ENCODE results near the gene SLC17A7. TPM values are rescaled to one million over a fixed set of nuclear protein-coding genes. Genes with fewer than 3 reads are reported as not detected.

The SLC17A7 gene
- 0.29 and 0.89 TPM in 2 replicates for total RNA-seq
- 0.12 TPM for total RNA-seq (2013)
- 0.40 and 0.60 TPM in 2 replicates for polyA plus RNA-seq
- 0.07 and 0.17 TPM in 2 replicates for polyA minus RNA-seq

DNA sequence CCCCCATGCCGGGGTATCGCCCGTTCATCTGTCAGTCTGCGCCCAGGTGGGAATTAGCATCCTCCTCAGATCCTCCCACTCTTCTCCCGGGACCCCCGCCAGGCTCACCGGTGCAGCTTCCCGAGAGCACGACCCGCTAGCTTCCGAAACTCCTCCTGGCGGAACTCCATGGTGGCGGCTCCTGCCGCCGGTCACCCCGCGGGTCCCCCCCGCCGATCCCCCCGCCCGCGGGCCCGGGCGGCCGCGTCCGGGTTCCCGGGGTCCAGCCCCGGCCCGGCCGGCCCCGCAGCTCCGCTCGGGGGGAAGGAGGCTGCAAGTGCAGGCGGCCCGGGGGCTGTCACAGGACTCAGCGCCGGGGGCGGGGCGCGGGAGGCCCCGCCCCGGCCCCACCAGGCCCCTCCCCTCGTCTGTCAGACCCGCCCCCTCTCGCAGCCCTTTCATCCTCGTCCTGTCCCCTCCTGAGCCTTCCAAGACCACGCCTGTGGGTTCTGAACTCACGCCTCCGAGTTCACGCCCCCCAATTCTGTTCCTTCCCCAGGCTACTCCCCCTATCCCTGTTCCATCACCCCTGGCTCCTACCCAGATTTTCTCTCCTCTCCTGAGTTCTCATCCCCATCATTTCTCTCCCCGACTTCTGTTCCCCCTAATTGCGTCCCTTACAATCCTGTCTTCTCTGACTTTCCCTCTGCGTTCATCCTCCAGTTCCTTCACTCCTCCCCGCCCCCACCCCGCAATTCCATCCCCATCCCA, at the start of gene SLC17A7:
TSS of gene SLC17A7 (minus strand) at position 318 of the 750 bp plus-strand sequence. CDS start at position 170, 148 bp downstream.
- Histone ChIP-seq H2AFZ (ENCODE audit: insufficient read depth, low read depth, low read length, poor library complexity, severe bottlenecking) (no peak within 1 kb of the TSS), H3K79me2 (ENCODE audit: control insufficient read depth, insufficient read depth, low read length) (no peaks in the 10 kb centered on the region), H3K4me3 (ENCODE audit: control extremely low read depth in 1 of 5, extremely low read depth in 1 of 5, insufficient read depth in 1 of 5, low read depth in 2 of 5, low read length in 4 of 5) (peak within 1 kb of the TSS in 2 of 5 experiments; percentile 77 to 80), H3K36me3 (replicated peaks in 1 of 2; ENCODE audit: control extremely low read depth in 1 of 2, control insufficient read depth in 1 of 2, extremely low read depth in 1 of 2, insufficient read depth in 2 of 2, low read length in 1 of 2) (peaks cover 0 to 5% of the 10 kb centered on the region in 2 experiments), H3K4me1 (ENCODE audit: control insufficient read depth in 2 of 2, insufficient read depth in 2 of 2, low read length in 2 of 2) (peaks cover 25 to 37% of the 10 kb centered on the region in 2 donors), H3K27ac (ENCODE audit: low read length in 2 of 2) (no peak within 1 kb of the TSS), H3K9me3 (ENCODE audit: control extremely low read depth in 1 of 3, control insufficient read depth in 2 of 3, insufficient read depth in 1 of 3, low read length in 2 of 3) (peaks cover 0 to 21% (median 0%) of the 10 kb centered on the region in 3 donors), H3K4me2 (replicated peaks; ENCODE audit: low read depth, low read length, poor library complexity, severe bottlenecking) (peak within 1 kb of the TSS; percentile 99), H4K20me1 (ENCODE audit: control insufficient read depth, insufficient read depth, low read length, poor library complexity, severe bottlenecking) (no peaks in the 10 kb centered on the region), H3K9ac (ENCODE audit: low read length) (peak within 1 kb of the TSS; percentile 89), H3K27me3 (replicated peaks in 1 of 4; ENCODE audit: control extremely low read depth in 1 of 4, control insufficient read depth in 3 of 4, insufficient read depth in 4 of 4, low read length in 3 of 4) (peaks cover 2 to 59% (median 49%) of the 10 kb centered on the region in 4 experiments)
- intact Hi-C loops (cut with micrococcal nuclease): no loop called here
- Mint-ChIP-seq H3K9me3 (ENCODE audit: insufficient read depth) (no peaks in the 10 kb centered on the region), H3K27me3 (peaks cover 58% of the 10 kb centered on the region), H3K4me3 (peak within 1 kb of the TSS; percentile 93), H3K4me1 (peaks cover 40% of the 10 kb centered on the region), H3K27ac (peak within 1 kb of the TSS; percentile 64)
- ChIA-PET CTCF (interaction anchor here (1.0 to 5.1 kb wide), 10 partner anchors 12 to 218 kb away, joined by 3 to 70 read pairs (median 6); partner anchors contain the start of genes CD37 and FLT3LG), POLR2A (interaction anchor here (0.6 to 2.1 kb wide), 4 partner anchors 34 to 830 kb away, joined by 3 to 11 read pairs (median 4); no protein-coding TSS in a partner anchor)
- DNase-seq (peak; percentile 64), ATAC-seq (ENCODE audit: low read depth) (no peak)
- no peak for TF ChIP-seq EZH2 (IDR thresholded peaks at IDR 0.05; ENCODE audit: borderline replicate concordance, insufficient read depth, low read depth, low read length, poor library complexity, severe bottlenecking)
- TF ChIP-seq, protein P1, sequence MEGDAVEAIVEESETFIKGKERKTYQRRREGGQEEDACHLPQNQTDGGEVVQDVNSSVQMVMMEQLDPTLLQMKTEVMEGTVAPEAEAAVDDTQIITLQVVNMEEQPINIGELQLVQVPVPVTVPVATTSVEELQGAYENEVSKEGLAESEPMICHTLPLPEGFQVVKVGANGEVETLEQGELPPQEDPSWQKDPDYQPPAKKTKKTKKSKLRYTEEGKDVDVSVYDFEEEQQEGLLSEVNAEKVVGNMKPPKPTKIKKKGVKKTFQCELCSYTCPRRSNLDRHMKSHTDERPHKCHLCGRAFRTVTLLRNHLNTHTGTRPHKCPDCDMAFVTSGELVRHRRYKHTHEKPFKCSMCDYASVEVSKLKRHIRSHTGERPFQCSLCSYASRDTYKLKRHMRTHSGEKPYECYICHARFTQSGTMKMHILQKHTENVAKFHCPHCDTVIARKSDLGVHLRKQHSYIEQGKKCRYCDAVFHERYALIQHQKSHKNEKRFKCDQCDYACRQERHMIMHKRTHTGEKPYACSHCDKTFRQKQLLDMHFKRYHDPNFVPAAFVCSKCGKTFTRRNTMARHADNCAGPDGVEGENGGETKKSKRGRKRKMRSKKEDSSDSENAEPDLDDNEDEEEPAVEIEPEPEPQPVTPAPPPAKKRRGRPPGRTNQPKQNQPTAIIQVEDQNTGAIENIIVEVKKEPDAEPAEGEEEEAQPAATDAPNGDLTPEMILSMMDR (IDR thresholded peaks at IDR 0.05): no peak
- 4% methylated on average over 51 of the region's 56 CpGs for WGBS (ENCODE audit: insufficient coverage)
